ENCODE results near the gene KCNH3.
A peak's percentile ranks its signal among the peaks of the same experiment; 100 is the strongest.

KCNH3 gene

GRCh38 chr12:49515266-49515665 is 23.6 kb upstream of the KCNH3 start:
- TF ChIP-seq CTCF (IDR thresholded peaks at IDR 0.05; ENCODE audit: poor library complexity, severe bottlenecking), result no peak
- H3K27me3 ChIP-seq (ENCODE audit: insufficient read depth, poor library complexity, severe bottlenecking), result no peaks in the 10 kb centered on the region
- no peaks in the 10 kb centered on the region for H3K9me3 ChIP-seq (ENCODE audit: severe bottlenecking)
- H3K4me3 ChIP-seq (ENCODE audit: severe bottlenecking), result no peak overlapping the region
- peaks cover 31% of the 10 kb centered on the region for H3K4me1 ChIP-seq (ENCODE audit: insufficient read depth, poor library complexity, severe bottlenecking)
- ATAC-seq (ENCODE audit: low read depth) (peak; percentile 87), DNase-seq (ENCODE audit: low spot score) (no peak)
- H3K27ac ChIP-seq (ENCODE audit: poor library complexity, severe bottlenecking), result peak overlapping the region; percentile 41
- H3K36me3 ChIP-seq (ENCODE audit: low read depth), result peaks cover 39% of the 10 kb centered on the region

- H3K27ac ChIP-seq (ENCODE audit: poor library complexity, severe bottlenecking), result no peak overlapping the region
- H3K9me3 ChIP-seq (ENCODE audit: severe bottlenecking), result no peaks in the 10 kb centered on the region
- H3K27me3 ChIP-seq (ENCODE audit: insufficient read depth, poor library complexity, severe bottlenecking), result no peaks in the 10 kb centered on the region
- peaks cover 14% of the 10 kb centered on the region for H3K4me1 ChIP-seq (ENCODE audit: insufficient read depth, poor library complexity, severe bottlenecking)
- DNase-seq (ENCODE audit: low spot score) (no peak), ATAC-seq (ENCODE audit: low read depth) (no peak)
- H3K4me3 ChIP-seq (ENCODE audit: severe bottlenecking), result no peak overlapping the region
- no peak for TF ChIP-seq CTCF (IDR thresholded peaks at IDR 0.05; ENCODE audit: poor library complexity, severe bottlenecking)
- H3K36me3 ChIP-seq (ENCODE audit: low read depth), result peaks cover 75% of the 10 kb centered on the region
These were observed 19.8 kb upstream of the KCNH3 start for GRCh38 chr12:49518914-49519573.

- H3K27ac ChIP-seq (ENCODE audit: poor library complexity, severe bottlenecking), result no peak overlapping the region
- peaks cover 10% of the 10 kb centered on the region for H3K4me1 ChIP-seq (ENCODE audit: insufficient read depth, poor library complexity, severe bottlenecking)
- H3K9me3 ChIP-seq (ENCODE audit: severe bottlenecking), result no peaks in the 10 kb centered on the region
- H3K4me3 ChIP-seq (ENCODE audit: severe bottlenecking), result no peak overlapping the region
- ATAC-seq (ENCODE audit: low read depth), result no peak
- H3K27me3 ChIP-seq (ENCODE audit: insufficient read depth, poor library complexity, severe bottlenecking), result no peaks in the 10 kb centered on the region
- TF ChIP-seq CTCF (IDR thresholded peaks at IDR 0.05; ENCODE audit: poor library complexity, severe bottlenecking), result no peak
- H3K36me3 ChIP-seq (ENCODE audit: low read depth), result peaks cover 77% of the 10 kb centered on the region
- no peak for DNase-seq (ENCODE audit: low spot score)
These were observed 19.3 kb upstream of the KCNH3 start for GRCh38 chr12:49519574-49519936.

- Histone ChIP-seq H3K27me3 (ENCODE audit: insufficient read depth, poor library complexity, severe bottlenecking) (no peaks in the 10 kb centered on the region), H3K4me1 (ENCODE audit: insufficient read depth, poor library complexity, severe bottlenecking) (no peaks in the 10 kb centered on the region)
- no peak for ATAC-seq (ENCODE audit: low read depth)
These were observed 17.4 kb upstream of the KCNH3 start for GRCh38 chr12:49521389-49521788.

More at GRCh38 chr12:49521389-49521788, 17.4 kb upstream of the KCNH3 start:
- no peak for TF ChIP-seq CTCF (IDR thresholded peaks at IDR 0.05; ENCODE audit: poor library complexity, severe bottlenecking)
- Histone ChIP-seq H3K4me3 (ENCODE audit: severe bottlenecking) (no peak overlapping the region), H3K36me3 (ENCODE audit: low read depth) (peaks cover 88% of the 10 kb centered on the region), H3K27ac (ENCODE audit: poor library complexity, severe bottlenecking) (no peak overlapping the region), H3K9me3 (ENCODE audit: severe bottlenecking) (no peaks in the 10 kb centered on the region)
- DNase-seq (ENCODE audit: low spot score), result no peak

Data from RWPE2 (cell line).